ENCODE measurements around the gene GCN1. TPM values are rescaled to one million over a fixed set of nuclear protein-coding genes. Genes with fewer than 3 reads are reported as not detected.
"Not testable (repeated sequence)": the region's sequence is repeated elsewhere in the genome, so short reads cannot be mapped to it uniquely, and the experiment has no call there.

The GCN1 gene
- total RNA-seq, 1 donor: 156 TPM

GRCh38 chr12:120216742-120217605 lies 22.5 kb upstream of the GCN1 start:
- H3K4me3 ChIP-seq (ENCODE audit: low read depth, low read length): no peak overlapping the region
- TF ChIP-seq CTCF (IDR thresholded peaks at IDR 0.05; ENCODE audit: insufficient read depth, low read length): no peak
- DNase-seq (ENCODE audit: low read depth): no peak

GRCh38 chr12:120215766-120216735 lies 21.5 kb upstream of the GCN1 start:
- no peak for DNase-seq (ENCODE audit: low read depth)
- TF ChIP-seq CTCF (IDR thresholded peaks at IDR 0.05; ENCODE audit: insufficient read depth, low read length): no peak
- no peak overlapping the region for H3K4me3 ChIP-seq (ENCODE audit: low read depth, low read length)

GRCh38 chr12:120215357-120215735 lies 20.8 kb upstream of the GCN1 start:
- TF ChIP-seq CTCF (IDR thresholded peaks at IDR 0.05; ENCODE audit: insufficient read depth, low read length): no peak

GRCh38 chr12:120214626-120215356 lies 20.3 kb upstream of the GCN1 start:
- H3K4me3 ChIP-seq (ENCODE audit: low read depth, low read length): no peak overlapping the region
- TF ChIP-seq CTCF (IDR thresholded peaks at IDR 0.05; ENCODE audit: insufficient read depth, low read length): no peak
- no peak for DNase-seq (ENCODE audit: low read depth)

More at GRCh38 chr12:120215357-120215735, 20.8 kb upstream of the GCN1 start:
- no peak overlapping the region for H3K4me3 ChIP-seq (ENCODE audit: low read depth, low read length)
- no peak for DNase-seq (ENCODE audit: low read depth)

GRCh38 chr12:120213758-120214157 lies 19.2 kb upstream of the GCN1 start:
- no peak overlapping the region for H3K4me3 ChIP-seq (ENCODE audit: low read depth, low read length)
- no peak for DNase-seq (ENCODE audit: low read depth)
- TF ChIP-seq CTCF (IDR thresholded peaks at IDR 0.05; ENCODE audit: insufficient read depth, low read length): no peak

- not testable (repeated sequence) for DNase-seq (ENCODE audit: low read depth); H3K4me3 ChIP-seq (ENCODE audit: low read depth, low read length)
These were observed 18.7 kb upstream of the GCN1 start for GRCh38 chr12:120213182-120213581.

Measured in fibroblast of the aortic adventitia (primary cell).